AG09319 (cell line): ENCODE measurements around the gene ADAP1.

Experiments
- DNase-seq: peaks from one replicate; pipeline ENCODE4 v3.0.0-alpha.2; 2010; ENCODE audit warnings: low read depth; ENCODE audit errors: extremely low read depth
- TF ChIP-seq, protein P1 (sequence below): IDR thresholded peaks from 2 replicates; pipeline ENCODE4 v1.5.1; 2011; ENCODE audit warnings: low read depth, mild to moderate bottlenecking, inconsistent platforms, low read length, moderate library complexity

ADAP1 gene

DNA sequence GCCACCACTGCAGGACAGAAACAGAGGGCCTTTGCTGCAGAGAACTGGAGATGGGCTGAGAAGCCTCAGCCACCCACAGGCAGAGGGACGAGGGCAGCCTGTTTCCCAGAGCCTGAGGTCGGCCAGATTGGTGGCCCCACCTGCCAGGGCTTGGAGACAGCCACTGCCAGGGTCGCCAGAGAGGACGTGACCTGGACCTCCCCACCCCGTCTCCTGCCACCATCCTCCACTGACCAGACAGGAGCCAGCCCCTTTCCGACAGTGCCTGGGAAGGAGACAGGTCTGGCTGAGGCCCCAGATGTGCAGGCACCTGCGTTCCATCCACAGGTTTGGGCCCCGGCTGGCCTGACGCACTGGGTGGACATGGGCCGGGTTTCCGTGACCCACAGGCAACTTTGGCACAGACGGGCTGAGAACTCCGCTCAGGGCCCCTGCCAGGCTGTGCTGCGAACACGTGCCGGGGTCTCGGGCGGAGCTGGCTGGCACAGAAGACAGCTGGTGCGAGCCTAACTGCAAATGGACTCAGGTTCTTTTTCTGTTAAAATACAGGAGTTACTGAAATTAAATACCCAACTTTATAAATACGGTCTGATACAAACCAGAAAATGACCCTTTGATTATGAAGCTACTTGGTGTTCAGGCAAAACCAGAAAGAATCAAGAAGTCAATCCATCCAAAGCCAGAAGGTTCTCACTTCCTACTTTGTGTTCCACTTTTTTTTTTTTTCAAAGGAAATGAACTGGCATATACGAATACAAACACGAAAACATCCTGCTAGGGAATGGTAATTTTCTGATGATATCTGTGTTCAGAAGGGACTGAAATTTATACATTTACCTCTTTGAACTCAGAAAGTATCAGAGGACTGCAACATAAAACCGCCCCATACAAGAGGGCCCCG, 14.0 kb upstream of the ADAP1 start:
- TF ChIP-seq, protein P1, sequence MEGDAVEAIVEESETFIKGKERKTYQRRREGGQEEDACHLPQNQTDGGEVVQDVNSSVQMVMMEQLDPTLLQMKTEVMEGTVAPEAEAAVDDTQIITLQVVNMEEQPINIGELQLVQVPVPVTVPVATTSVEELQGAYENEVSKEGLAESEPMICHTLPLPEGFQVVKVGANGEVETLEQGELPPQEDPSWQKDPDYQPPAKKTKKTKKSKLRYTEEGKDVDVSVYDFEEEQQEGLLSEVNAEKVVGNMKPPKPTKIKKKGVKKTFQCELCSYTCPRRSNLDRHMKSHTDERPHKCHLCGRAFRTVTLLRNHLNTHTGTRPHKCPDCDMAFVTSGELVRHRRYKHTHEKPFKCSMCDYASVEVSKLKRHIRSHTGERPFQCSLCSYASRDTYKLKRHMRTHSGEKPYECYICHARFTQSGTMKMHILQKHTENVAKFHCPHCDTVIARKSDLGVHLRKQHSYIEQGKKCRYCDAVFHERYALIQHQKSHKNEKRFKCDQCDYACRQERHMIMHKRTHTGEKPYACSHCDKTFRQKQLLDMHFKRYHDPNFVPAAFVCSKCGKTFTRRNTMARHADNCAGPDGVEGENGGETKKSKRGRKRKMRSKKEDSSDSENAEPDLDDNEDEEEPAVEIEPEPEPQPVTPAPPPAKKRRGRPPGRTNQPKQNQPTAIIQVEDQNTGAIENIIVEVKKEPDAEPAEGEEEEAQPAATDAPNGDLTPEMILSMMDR = no peak
- DNase-seq = no peak

DNA sequence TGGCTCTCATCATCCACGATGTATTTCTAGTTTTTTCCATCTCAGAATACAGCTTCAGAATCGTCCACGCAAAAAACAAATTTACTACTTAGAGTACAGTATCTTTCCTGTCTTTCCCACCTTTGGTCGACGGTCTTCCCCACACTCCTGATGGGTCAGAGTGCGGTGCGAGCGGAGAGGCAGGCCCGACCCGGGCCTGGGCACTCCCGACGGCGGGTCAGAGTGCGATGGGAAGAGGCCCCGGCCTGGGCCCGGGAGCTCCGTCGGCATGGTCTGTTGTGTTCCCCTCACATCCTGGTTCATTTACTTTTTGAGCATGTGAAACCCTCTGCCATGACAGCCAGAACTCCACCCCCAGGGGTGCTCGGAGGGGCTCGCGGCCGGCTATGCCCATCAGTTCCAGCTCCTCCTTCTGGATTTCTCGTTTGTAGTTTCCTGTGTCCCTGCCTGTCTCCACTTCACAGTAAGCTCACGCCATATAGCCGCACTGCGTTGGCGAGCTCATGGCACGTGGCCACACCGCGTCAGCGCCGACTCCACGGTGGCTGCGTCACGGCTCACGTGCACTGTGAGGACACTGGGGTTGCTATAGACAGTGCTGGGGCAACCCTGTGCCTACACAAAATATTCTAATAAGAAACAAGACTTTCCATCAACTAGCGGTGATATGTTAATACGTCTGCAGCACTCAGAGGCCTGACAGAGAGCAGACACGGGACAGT, 13.0 kb upstream of the ADAP1 start:
- DNase-seq = no peak
- TF ChIP-seq, protein P1 = no peak

DNA sequence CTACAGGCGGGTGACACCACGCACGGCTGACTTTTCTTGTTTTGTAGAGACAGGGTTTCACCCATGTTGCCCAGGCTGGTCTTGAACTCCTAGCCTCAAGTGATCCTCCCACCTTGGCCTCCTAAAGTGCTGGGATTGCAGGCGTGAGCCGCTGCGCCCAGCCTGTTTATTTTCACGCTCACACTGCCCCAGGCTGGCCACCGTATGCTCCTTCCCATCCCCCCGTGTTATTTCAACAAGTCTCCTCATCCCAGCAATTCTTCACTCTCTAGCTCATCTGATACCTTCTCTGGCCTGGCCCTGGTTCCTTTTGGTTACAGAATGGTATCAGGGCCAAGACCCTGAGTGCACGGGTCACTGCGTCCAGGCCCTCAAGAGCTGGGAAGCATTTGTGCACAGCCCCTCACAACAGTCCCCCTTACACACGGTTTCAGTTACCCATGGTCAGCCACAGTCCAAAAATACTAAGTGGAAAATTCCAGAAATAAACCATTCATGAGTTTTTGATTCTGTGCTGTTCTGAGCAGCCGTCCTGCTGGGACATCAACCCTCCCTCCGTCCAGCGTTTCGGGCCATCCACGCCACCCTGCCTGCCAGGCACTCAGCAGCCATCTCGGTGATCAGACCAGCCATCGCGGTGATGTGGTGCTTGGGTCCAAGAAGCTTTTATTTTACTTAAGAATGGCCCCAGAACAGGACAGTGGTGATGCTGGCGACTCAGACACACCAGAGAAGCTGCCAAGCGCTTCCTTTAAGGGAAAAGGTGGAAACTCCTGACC, 12.0 kb upstream of the ADAP1 start:
- TF ChIP-seq, protein P1 = no peak
- DNase-seq = no peak

DNA sequence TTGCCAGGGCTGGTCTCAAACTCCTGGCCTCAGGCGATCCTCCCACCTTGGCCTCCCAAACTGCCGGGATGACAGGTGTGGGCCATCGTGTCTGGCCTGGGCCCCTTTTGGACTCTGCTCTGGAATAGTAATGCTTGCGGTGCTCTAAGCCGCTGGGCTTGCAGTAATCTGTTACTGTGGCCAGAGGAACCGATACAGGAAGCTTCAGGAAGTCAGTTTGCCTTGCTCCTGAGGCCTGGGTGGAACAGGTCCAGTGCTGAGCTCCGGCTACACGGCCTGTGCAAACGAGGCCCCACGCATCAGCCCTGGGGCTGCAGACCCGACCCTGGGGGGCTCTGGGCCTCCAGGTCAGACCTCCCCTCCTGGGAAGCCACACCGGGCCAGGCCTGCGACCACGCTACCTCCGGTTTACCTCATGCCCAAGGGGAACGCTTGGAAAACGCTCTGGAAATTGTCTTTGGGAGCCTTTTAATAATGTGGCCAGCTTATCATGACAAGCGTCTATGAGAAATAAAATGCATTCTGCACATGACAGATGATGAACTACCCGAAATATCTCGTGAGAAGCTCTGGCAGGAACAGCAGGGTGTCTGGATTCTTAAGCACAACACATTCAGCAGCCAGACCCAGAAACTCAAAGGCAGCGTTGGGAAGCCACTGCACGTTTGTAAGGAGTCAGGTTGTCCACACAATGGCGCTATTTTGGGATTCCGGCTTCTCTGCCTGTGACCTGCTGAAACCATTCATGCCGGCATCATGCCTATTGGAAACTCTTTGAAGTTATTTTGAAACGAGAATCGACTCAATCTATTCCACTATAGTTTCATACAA, 10.1 kb upstream of the ADAP1 start:
- DNase-seq = no peak
- TF ChIP-seq, protein P1 = no peak; the same call in none of the 2 replicates

DNA sequence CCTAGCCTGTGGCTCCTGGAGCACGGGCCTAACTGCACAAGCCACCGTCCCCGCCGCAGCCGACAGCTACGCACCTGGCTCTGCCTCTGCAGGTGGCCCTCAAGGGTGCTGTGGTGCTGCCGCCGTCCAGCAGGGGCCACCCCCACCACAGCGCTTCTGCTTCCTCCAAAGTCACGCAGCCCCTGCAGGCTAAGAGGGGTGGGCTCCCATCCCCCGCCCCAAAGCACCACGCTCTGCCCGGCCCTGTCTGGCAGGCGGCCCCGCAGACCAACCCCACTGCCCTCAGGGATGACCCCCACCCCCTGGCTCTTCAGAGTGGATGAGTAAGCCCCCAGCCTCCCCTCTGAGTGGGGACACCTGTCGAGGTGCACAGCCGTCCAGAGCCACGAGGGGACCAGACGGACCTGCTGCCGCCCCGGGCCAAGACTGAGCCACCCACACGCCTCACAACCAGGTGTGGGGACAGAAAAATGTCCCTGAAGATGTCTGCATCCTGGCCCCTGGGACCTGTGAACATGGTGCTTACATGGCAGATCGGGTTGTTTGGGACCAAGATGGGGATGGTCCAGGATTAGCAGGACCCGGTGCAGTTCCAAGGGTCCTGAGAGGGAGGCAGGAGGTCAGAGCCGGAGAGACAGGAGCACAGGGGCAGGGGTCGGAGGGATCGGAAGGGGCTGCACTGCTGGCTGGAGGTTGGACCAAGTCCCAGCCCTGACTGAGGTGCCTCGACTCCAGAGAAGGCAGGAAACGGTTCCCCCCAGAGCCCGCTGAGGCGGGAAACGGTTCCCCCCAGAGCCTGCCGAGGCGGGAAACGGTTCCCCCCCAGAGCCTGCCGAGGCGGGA, 9.0 kb upstream of the ADAP1 start:
- TF ChIP-seq, protein P1 = no peak

DNA sequence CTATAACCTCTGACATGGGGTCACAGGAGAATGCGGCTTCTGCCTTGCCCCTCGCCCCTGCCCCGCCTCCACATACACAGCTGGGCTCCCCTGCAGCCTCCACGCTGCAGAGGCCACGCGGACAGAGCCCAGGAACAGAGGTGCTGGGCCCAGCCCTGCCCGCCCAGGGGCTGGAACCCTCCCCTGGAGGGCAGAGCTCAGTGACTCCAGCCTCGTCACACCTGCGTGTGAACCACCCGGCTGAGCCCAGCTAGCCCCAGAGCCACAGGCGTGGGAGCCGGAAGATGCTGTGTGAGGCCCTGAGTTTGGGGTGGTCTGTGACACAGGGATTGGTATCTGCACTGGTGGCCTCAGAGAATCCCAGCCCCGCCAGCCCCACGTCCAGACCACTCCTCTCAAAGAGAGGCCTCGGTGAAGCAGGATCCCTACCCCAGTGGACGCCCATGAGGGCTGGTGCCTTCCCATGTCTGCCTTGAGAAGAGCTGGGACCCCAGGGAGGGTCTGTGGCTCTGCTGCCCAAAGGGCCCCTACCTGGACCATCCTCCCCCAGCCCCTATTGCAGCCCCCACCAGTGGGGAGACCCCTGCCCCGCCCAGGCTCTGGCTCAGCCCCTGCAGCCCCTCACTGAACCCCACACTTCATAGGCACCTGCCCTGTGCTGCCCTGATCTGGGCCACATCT, 8.1 kb upstream of the ADAP1 start:
- TF ChIP-seq, protein P1 = no peak
- DNase-seq = no peak

More for the DNA sequence above, 9.0 kb upstream of the ADAP1 start:
- no peak for DNase-seq
